HepG2 (cell line): Measurements from ENCODE around the gene MFN2. TPM values are rescaled to one million over a fixed set of nuclear protein-coding genes. Genes with fewer than 3 reads are reported as not detected.
A peak's percentile ranks its signal among the peaks of the same experiment; 100 is the strongest.

ENCODE experiments used
- ADNP ChIP-seq: sonication (generic); formaldehyde crosslinking; IDR thresholded peaks from 2 replicates; pipeline ENCODE4 v1.4.0; 2020; ENCODE audit warnings: missing genetic modification reagents
- AKAP8 ChIP-seq: sonication (generic); formaldehyde crosslinking; IDR thresholded peaks from 2 replicates; pipeline ENCODE4 v1.5.1; 2020; ENCODE audit warnings: mild to moderate bottlenecking, missing genetic modification reagents
- ATF1 ChIP-seq: IDR thresholded peaks from 2 replicates; pipeline ENCODE4 v1.6.1; 2016; ENCODE audit warnings: mild to moderate bottlenecking, control low read depth
- ELF4 ChIP-seq: sonication (generic); formaldehyde crosslinking; IDR thresholded peaks from 2 replicates; pipeline ENCODE4 v1.5.0; 2020; ENCODE audit warnings: missing genetic modification reagents, mild to moderate bottlenecking, moderate library complexity, borderline replicate concordance
- FOXJ3 ChIP-seq: sonication (generic); formaldehyde crosslinking; IDR thresholded peaks from 2 replicates; pipeline ENCODE4 v1.4.0; 2020; ENCODE audit warnings: missing genetic modification reagents, mild to moderate bottlenecking, borderline replicate concordance
- GABPA ChIP-seq, 2 experiments: IDR thresholded peaks; 2 replicates each; pipeline ENCODE4 v1.6.1; 2011 to 2016; ENCODE audit warnings: low read depth in 2 of 2, low read length in 1 of 2, missing biosample characterization in 1 of 2, missing genetic modification characterization in 1 of 2
- HNF1B ChIP-seq: sonication (generic); formaldehyde crosslinking; IDR thresholded peaks from 2 replicates; pipeline ENCODE4 v1.5.1; 2020; ENCODE audit warnings: mild to moderate bottlenecking, moderate library complexity, missing genetic modification reagents
- HNRNPH1 ChIP-seq: fragments of 200-400 bp; formaldehyde crosslinking; optimal IDR thresholded peaks from 2 replicates; pipeline ENCODE3; 2017; ENCODE audit warnings: mild to moderate bottlenecking, low read depth, low read length
- MXD1 ChIP-seq: sonication (generic); formaldehyde crosslinking; IDR thresholded peaks from 2 replicates; pipeline ENCODE4 v1.4.0; 2020; ENCODE audit warnings: mild to moderate bottlenecking, missing genetic modification reagents
- SMC3 ChIP-seq: IDR thresholded peaks from 2 replicates; pipeline ENCODE4 v1.6.1; 2011; ENCODE audit warnings: low read length, improper control_type of control experiment
- SNAPC4 ChIP-seq: sonication (generic); formaldehyde crosslinking; IDR thresholded peaks from 2 replicates; pipeline ENCODE4 v1.4.0; 2020; ENCODE audit warnings: mild to moderate bottlenecking, missing genetic modification reagents
- SSRP1 ChIP-seq: IDR thresholded peaks from 2 replicates; pipeline ENCODE4 v1.6.1; 2016; ENCODE audit warnings: control low read depth
- ZBTB8A ChIP-seq: sonication (generic); formaldehyde crosslinking; IDR thresholded peaks from 2 replicates; pipeline ENCODE4 v1.4.0; 2020; ENCODE audit warnings: mild to moderate bottlenecking, low read depth, missing genetic modification reagents, borderline replicate concordance
- ZNF225 ChIP-seq: sonication (generic); formaldehyde crosslinking; IDR thresholded peaks from 2 replicates; pipeline ENCODE4 v1.4.0; 2020; ENCODE audit warnings: mild to moderate bottlenecking, missing genetic modification reagents
- ZNF281 ChIP-seq: sonication (generic); formaldehyde crosslinking; IDR thresholded peaks from 2 replicates; pipeline ENCODE4 v1.4.0; 2020; ENCODE audit warnings: missing genetic modification reagents, borderline replicate concordance
- ZNF350 ChIP-seq: sonication (generic); formaldehyde crosslinking; IDR thresholded peaks from 2 replicates; pipeline ENCODE4 v1.4.0; 2020; ENCODE audit warnings: mild to moderate bottlenecking, low read depth, missing genetic modification reagents, borderline replicate concordance
- ZNF567 ChIP-seq: sonication (generic); formaldehyde crosslinking; IDR thresholded peaks from 2 replicates; pipeline ENCODE4 v1.8.1; 2023; ENCODE audit warnings: mild to moderate bottlenecking, missing genetic modification reagents, borderline replicate concordance
- ZNF614 ChIP-seq: IDR thresholded peaks from 2 replicates; pipeline ENCODE4 v1.6.1; 2018; ENCODE audit warnings: missing biosample characterization, missing genetic modification reagents, inconsistent platforms, borderline replicate concordance
- ZNF792 ChIP-seq: IDR thresholded peaks from 2 replicates; pipeline ENCODE4 v1.6.1; 2016
- polyA plus RNA-seq, 8 experiments: library from polyadenylated mRNA; depleted of rRNA in 3 of 8; stranded (reverse) in 7 of 8; unstranded in 1 of 8; fragments of >200 nt; fragmentation: Illumina TruSeq in 4 of 8; extraction: Trizol in 4 of 8; gene quantifications; 2 replicates each; pipeline versions ENCODE4 v1.2.1 to v1.2.3, GENCODE V29; 2011 to 2016; ENCODE audit warnings: low read depth in 4 of 8, missing spikeins in 1 of 8, mixed read lengths in 1 of 8; ENCODE audit not compliant: insufficient read depth in 1 of 8
- total RNA-seq, 5 experiments: library from RNA; depleted of rRNA; stranded (reverse); fragments of >200 nt; fragmentation: Illumina TruSeq; extraction: Trizol; gene quantifications; 2 replicates each; pipeline ENCODE4 v1.2.3, GENCODE V29; 2016; ENCODE audit warnings: low read depth in 1 of 5

MFN2 gene
- total and polyA plus RNA-seq, 2 of the 13 experiments (the other 11 are each of a cell fraction or from before 2014, with no cell fraction given) = 38.7 to 60.9 TPM

GRCh38 chr1:11934302-11935056, 45.8 kb upstream of the MFN2 start, which contains the start of gene PLOD1 (continued):
- peak; percentile 91 for TF ChIP-seq ZNF225 (CRISPR knock-in tag)
- no peak for TF ChIP-seq SSRP1 (CRISPR knock-in tag)
- no peak for TF ChIP-seq SNAPC4 (CRISPR knock-in tag)
- no peak for TF ChIP-seq SMC3
- peak; percentile 71 for TF ChIP-seq ZNF614
- TF ChIP-seq ZNF567 (CRISPR knock-in tag) = peak; percentile 80; the same call in 1 of the 2 replicates
- TF ChIP-seq ZNF350 = 0 out of 2 replicates have a peak, but pooled peaks have one; percentile 38
- no peak for TF ChIP-seq ATF1 (CRISPR knock-in tag)
- no peak for TF ChIP-seq ADNP
- TF ChIP-seq ZBTB8A (CRISPR knock-in tag) = no peak; the same call in 1 of the 2 replicates
- peak; percentile 24 for TF ChIP-seq ZNF792 (CRISPR knock-in tag)
- TF ChIP-seq MXD1 (CRISPR knock-in tag) = peak; percentile 92
- no peak for TF ChIP-seq FOXJ3 (CRISPR knock-in tag)
- no peak for TF ChIP-seq AKAP8 (CRISPR knock-in tag)
- no peak for TF ChIP-seq GABPA (IDR thresholded peaks at IDR 0.05; ENCODE audit: low read depth, low read length)
- no peak for TF ChIP-seq GABPA (CRISPR knock-in tag; IDR thresholded peaks at IDR 0.05; ENCODE audit: low read depth)
- no peak for TF ChIP-seq HNRNPH1
- peak; percentile 70 for TF ChIP-seq HNF1B (CRISPR knock-in tag)
- no peak; the same call in 1 of the 2 replicates for TF ChIP-seq ZNF281 (CRISPR knock-in tag)
- no peak for TF ChIP-seq ELF4 (CRISPR knock-in tag)
